GM04504 (cell line): ENCODE measurements around the gene BMP6.

Experiments
- DNase-seq: peaks from one replicate; pipeline ENCODE4 v3.0.0-alpha.2; 2012; ENCODE audit warnings: low read depth

The BMP6 gene

DNA sequence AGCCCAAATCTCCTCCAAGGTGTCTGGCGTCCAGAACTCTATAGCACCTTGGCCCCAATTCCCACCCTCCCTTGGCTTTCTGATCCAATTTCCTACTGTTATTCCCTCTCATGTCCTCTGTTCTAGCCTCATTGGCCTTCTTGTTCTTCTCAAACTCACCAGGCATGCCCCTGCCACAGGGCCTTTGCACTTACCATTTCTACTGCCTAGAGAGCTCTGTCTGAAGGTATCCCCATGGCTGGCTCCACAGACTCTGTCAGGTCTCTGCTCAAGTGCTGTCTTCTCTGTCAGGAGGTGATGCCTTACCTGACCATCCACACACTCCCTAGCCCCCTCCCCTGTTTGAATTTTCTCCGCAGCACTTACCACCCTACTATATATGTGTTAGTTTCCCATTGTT lies 5.6 kb upstream of the BMP6 start:
- DNase-seq, result no peak

DNA sequence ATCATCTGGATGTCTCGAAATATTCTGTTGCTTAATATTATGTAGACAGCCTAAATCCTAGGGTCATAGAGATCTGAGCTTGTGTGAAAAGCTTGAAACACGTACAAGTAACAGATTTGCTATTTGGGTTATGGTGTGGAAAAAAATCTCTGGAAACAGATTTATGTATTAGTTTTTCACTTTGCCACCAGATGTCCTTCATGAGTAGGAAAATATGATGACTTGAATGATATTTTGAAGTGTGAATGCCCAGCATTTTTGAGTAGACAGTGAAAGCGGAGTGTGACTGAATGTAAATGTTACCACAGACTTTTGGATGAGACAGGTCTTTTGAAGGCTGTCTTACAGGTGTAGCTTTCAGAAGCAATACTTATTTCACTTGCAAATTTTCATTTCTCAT lies 4.2 kb upstream of the BMP6 start:
- no peak for DNase-seq

DNA sequence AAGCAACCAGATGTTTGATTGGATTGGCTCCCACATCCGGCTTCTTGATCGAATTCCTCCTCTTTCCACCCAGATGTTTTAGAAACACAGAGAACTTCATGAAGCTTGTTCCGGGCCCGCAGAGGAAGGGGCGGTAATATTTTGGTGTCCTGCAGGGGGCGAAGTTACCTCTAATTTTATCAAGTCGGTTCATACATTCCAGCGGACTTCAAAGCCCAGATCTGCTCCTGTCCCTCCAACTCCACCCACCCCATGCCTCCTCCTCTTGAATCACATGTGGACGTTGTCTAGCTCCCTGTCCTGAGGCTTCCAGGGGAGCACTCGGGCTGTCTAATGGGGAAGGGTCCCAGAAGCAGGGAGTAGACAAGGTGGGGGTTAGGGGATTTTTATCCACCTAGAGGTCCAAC lies 2.9 kb upstream of the BMP6 start:
- DNase-seq, result peak; percentile 61

DNA sequence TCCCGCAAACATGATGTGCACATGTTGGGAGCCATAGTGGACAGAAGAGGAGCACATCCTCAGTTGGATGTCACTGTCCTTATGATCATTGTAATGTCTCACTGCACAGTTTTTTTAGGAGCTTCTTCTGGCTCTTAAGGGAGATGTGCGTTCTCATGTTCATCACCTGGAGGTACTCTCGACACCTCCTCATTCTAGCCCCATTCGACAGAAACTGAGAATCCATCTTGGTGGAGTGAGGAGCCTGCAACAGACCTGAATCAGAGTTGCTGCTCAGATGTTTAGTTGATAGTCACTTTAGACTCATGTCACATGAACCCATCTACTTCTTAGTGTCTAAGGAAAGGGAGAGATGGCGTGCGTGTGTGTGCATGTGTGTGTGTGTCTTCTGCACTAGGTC lies 2.3 kb upstream of the BMP6 start:
- DNase-seq, result no peak

DNA sequence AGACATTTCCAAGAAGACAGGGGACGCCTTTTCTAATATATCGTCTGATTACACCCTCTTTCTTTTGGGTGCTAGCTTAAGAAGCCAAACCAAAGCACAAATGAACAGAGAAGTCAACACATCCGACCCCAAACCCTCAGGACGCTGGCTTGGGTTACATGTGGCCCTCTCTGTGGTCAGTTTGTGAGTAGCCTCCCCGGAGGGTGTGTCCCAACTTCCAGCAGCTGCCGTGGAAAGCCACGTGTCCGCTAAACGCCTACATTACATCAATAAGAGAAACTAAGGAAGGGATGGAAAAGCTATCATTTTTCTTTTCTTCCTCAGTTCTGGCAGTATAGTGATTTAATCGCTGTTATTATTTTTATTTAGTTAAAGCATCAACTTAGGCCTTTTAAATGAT lies 487 bp upstream of the BMP6 start:
- DNase-seq, result no peak

DNA sequence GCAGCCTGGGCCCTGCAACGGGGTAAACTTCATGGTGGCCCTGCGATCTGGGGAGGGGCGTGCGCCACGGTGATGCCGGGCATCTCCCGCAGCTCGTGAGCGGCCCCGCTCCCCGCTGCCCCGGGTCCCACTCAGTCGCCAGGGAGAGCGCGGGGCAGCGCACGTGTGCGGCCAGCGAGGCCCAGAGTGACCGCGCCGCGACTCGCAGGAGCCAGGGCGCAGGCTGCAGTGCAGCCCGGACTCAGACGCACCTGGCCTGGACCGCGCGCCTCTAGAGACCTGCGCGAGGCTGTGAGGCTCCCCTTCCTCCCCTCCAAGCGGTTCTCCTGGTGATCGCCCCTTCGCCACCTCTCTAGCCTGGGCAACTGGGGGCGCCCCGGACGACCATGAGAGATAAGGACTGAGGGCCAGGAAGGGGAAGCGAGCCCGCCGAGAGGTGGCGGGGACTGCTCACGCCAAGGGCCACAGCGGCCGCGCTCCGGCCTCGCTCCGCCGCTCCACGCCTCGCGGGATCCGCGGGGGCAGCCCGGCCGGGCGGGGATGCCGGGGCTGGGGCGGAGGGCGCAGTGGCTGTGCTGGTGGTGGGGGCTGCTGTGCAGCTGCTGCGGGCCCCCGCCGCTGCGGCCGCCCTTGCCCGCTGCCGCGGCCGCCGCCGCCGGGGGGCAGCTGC lies 652 bp downstream of the BMP6 start:
- DNase-seq, result no peak

DNA sequence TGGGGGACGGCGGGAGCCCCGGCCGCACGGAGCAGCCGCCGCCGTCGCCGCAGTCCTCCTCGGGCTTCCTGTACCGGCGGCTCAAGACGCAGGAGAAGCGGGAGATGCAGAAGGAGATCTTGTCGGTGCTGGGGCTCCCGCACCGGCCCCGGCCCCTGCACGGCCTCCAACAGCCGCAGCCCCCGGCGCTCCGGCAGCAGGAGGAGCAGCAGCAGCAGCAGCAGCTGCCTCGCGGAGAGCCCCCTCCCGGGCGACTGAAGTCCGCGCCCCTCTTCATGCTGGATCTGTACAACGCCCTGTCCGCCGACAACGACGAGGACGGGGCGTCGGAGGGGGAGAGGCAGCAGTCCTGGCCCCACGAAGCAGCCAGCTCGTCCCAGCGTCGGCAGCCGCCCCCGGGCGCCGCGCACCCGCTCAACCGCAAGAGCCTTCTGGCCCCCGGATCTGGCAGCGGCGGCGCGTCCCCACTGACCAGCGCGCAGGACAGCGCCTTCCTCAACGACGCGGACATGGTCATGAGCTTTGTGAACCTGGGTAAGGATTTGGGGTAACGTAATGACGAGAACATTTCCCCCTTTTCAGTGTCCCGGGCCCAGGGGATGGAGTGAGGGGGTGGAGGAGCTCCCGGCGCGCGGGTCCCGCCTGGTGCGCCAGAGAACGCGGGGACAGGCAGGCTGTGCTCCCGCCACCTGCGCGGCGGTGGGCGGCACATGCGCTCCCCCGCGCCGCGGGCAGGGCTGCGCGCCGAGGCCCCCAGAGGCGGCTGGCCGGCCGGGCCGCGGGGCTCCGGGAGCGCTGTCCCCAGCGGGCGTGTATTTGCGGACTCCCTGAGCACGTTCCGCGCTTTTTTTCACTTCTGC lies 1.4 kb downstream of the BMP6 start:
- DNase-seq, result no peak

DNA sequence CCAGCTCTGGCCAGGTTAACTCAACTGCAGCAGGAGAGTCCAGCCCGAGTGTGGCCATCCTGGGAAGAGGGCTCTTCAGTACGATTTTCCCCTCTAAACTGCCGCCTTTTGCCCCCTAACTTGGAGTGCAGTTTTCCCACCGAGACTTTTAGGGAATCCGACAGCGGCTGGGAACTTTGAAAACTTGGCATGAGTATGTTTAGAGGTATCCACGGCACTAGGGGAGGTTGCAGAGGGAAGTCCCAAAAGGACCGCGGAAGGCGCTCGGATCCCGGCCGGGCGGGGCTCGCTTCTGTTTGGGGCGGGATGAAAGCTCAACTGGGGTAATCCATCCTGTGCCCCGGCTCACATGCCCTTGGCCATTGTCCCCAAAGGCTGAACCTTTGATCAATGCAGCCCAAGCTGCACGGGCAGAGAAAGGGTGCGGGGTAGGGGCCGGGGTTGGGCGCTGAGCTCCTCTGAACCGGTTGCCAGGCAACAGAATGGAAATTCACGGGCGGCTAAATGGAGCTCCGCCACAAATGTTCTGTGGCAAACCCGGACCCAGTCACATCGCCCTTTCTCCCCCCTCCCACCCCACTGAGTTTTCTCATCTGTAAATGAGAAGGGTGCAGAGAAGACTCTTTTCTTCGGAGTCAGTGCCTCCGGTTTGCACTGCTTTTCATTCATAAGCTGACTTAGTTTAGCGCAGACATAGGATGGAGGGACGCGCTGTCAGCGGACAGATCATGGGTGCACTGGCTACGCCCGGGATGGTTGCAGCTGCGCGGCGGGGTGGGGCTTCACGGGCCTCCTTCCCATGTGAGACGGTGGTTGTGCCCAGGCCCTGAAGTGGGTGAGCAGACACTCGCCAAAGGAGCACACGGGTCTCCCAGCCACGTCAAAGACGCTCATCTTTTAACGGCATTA lies 2.3 kb downstream of the BMP6 start:
- DNase-seq, result no peak

DNA sequence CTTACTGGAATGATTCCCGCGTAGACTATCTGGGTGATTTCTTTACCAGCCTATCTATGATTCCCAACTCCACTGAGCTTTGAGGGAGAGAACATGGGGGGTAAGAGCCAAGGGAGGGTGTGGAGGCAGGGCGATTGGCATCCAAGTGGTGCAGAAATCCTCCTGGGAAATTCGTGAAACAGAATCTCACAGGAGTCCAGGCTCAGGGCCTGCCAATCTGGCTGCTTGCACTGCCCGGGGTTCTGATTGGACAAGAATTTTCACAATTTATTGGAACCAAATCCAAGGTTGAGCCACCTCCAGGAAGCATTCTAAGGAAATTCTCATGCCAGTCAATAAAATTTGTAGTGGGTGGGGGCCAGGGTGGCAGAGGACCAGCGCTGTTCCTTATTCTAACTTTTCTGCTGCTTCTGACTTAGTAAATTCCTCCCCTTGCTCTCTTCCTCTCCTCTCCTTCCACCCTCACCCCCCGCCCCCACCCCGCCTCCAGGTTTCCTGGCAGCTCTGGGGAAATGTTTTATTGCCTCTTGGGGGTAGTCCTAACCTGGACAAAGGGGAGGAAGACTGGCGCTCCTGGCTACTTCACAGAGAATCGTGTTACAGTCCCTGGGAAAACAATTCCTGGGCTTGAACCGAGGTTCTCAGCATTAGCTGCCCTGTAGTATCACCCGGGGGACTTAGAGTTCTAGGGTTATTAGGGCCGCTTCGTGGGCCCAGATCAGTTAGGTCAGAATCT lies 3.1 kb downstream of the BMP6 start:
- DNase-seq, result no peak

DNA sequence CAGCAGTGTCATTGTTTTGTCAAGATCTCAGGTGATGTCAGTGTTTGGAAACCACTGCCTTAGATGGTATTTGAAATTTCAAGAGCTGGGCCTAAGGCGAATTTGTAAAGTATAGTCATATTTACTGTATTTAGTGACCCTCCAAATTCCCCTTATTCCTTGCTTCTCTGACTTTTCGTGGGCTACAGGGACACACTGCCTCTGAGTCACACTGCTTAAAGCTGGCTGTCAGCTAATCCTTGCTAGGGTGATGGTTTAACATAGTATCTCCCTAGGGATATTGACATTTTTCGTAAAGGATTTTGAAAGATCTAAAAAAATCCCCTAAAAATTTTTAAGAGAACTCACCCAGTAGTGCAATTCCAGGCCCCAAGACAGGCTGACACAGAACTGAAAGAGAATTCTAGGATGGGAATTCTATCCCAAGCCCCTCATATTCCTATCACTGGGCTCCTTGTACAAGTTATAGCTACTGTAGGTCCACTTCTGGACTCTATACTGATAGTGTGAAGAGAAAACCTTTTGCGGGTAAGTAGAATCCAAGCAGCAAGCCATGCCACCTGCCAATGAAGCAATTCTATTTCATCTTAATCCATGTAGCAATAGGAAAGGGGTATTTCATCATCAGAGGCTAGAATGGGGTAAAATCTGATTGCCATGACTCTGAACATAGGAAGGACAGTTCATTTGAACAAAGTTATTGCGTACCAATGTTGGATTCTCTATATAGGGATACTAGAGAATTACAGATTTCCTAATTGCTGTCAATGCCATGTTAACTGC lies 4.3 kb downstream of the BMP6 start:
- no peak for DNase-seq

DNA sequence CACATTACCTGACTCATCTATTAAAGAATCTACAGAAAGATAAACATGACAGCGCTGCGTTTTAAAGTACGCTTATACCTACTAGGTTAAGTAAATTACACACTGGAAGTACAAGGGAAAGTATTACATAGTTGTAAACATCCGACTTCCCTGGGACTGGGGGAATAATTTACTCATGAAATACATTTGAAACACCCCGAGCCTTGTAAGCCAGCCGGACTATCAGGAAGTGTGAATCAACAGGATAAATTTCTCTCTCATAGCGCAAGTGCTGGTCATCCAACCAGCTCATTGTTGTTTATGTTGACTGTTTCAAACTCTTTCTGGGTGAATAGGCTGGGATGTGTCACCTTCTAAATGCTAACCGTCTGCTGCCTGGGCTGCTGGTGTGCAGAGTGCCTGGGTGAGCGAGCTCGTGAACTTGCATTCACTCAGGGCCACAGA lies 4.9 kb downstream of the BMP6 start:
- peak; percentile 74 for DNase-seq

DNA sequence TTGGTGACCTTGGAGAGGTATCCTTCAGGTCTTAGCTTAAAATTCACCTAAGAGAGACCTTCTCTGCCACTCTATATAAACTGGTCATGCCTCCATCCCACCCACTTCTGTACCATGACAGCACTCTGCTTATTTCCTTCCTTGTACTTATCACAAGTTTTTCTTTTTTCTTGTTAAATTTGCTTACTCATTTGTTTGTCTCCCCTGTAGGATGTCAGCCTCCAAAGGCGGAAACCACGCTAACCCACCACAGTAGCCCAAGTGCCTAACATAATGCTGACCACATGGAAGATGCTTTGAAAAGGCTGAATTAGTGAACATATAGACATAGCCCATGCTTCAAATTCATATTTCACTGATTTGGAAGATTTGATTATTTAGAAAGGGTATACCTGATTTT lies 5.4 kb downstream of the BMP6 start:
- no peak for DNase-seq

DNA sequence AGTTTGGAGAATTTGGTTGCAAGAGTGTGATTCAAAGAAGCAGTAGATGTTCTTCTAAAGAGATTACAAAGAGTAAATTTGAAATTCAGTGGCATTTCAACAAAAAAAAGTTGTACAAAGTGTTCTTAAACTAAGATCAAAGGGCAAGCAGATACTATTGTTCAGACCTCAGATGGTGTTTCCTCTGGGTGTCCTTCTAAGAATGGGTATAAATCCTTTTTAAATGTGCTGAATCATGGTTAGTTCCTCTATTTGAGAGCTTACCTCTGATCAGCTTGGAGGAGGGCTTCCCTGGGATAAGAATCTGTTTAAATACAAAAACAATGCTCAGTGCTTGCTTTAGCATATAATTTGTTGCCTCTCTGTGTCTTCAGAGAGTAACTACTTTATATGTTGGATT lies 6.3 kb downstream of the BMP6 start:
- DNase-seq, result no peak

DNA sequence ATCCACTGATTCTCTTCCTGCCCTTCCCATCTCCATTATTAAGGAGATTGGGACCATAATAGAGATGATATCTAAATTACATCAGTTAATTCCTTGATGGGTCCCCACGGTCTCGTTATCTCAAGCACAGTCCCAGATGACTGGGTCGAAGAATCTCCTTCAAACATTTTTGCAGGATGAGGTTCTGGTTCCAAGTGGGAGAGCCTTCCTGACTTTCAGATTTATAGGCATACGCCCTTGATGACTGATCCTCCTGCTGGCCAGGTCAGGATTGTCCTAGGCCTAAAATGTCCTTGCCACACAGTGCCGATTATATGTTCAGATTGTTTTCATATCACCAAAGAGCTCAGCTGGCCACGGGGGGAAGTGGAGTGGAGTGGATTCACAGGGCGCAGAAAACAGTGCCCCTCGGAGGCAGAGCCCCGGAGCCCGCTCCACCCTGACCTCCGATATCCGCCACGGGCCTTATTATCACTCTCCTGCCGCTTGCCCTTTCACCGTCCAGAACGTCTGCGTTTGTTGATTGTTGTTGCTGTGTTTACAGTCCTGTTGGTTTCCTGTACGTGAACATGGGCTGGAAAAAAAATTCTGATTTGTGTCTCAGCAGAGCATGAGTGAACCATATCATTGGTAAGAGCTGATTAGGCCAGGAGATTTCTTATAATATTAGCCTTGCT lies 8.9 kb downstream of the BMP6 start:
- no peak for DNase-seq

DNA sequence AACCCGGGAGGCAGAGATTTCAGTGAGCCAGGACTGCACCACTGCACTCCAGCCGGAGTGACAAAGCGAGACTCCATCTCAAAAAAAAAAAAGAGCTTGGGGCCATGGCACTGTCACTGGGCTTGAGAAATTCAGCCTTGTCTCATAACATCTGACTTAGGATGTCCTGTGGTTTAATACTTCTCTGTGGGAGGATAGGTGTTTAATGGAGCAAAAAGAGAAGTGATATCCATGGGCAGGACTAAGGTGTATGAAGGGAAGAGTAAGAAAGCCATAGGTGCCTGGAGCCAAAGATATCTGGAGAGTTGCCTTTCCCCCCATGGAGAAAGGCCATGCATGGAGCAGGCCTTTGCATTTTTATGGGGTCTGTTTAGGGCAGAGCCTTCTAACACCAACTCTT lies 11.2 kb downstream of the BMP6 start:
- no peak for DNase-seq

DNA sequence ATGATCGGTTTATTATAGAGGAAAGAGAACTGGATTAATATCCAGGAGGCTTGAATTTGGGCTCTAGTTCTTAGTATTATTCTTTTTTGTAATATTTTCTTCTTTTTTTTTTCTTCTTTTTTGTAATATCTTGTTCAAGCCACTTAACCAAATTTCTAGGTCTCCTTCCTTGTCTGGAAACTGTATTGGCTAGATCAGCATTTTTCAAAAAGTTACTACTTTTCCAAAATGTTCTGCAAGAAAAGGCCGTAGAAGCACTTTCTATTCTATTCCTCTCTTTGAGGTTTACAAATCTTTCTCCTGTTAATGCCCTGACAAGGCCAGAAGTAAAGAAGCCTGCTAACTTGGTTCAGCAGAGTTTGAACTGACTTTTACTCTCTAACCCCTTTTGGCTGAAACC lies 12.0 kb downstream of the BMP6 start:
- DNase-seq, result no peak

DNA sequence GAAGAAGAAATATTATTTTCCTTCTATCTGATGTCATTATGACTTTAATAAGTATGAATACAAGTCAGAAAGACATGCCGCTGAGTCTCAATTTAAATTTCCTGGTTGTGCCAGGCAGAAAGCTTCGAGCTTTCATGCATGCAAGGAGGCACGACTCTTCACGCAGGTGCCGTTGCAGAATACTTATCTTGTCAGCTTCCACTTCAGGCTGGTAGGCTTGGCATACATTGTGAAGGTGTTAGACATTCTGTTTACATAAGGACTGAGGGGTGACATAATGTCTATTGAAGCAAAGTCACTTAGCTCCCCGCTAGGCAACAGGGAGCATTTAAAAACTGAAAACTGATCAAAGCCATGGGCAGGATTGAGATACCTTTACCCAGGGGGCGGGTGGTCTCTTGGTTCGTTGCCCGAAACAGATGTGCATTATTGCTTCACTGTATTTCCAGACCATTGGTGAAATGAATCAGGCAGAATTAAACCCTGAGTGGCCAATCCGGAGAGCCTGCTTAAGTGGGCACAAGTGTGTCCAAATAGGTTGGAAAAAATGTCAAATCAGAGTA lies 16.4 kb downstream of the BMP6 start:
- DNase-seq, result no peak

DNA sequence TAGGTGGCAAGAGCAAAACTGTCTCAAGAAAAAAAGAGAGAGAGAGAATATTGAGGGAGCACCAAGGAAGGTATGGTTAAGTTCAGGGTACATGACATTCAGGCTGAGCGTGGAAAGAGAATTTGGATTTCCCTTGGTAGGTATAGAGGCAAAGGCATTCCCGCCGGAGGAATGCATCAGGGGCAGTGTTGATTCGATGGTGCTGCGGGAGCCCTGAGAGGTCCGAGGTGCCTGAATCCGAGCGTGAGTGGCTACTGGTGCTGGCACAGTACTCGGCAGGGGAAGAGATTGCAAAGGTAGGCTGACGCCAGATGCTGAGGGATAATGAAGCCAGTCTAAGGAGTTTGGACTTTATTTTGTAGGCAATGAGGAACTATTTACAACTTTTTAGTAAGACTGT lies 20.0 kb downstream of the BMP6 start:
- no peak for DNase-seq

DNA sequence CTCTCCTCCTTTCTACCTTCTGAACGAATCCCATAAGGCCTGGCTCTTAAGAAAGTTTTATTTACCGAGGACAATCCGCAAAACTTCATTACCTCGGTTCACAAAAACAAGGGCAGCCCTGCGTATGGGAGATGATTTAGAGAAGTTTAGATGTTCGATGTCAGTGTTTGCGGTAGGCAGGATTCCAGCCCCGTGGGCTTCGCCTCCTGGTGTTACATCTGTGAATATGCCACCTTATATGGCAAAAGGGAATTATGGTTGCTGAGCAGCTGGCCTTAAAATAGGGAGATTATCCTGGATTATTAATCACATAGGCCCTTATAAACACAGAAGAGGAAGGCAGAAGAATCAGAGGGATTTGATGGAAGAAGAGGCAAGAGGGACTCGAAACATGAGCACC lies 21.1 kb downstream of the BMP6 start:
- no peak for DNase-seq

DNA sequence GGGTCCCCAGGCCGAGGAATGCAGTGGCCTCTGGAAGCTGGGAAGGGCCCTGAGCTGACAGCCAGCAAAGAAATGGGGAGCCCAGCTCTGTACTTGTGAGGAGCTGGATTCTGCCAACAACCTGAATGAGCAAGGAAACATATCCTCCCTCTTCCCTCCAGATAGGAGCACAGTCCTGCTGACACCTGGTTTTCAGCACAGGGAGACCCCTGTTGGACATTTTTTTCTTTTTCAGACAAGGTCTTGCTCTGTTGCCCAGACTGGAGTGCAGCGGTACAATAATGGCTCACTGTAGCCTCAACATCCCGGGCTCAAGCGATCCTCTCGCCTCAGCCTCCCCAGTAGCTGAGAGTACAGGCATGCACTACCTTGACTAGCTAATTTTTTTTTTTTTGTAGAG lies 21.5 kb downstream of the BMP6 start:
- DNase-seq, result no peak
